ENCODE measurements around the gene AGBL4. TPM values are rescaled to one million over a fixed set of nuclear protein-coding genes. Genes with fewer than 3 reads are reported as not detected.

Gene AGBL4
- total and polyA plus RNA-seq, 11 donors = 0.40 to 1.4 (median 0.54) TPM; not detected in 3

- Histone ChIP-seq H3K27ac (no peak overlapping the region), H3K9me3 (no peaks in the 10 kb centered on the region), H3K4me1 (no peaks in the 10 kb centered on the region), H3K36me3 (no peaks in the 10 kb centered on the region), H3K4me3 (no peak overlapping the region), H3K27me3 (peaks cover 0 to 12% (median 0%) of the 10 kb centered on the region in 9 donors)
- intact Hi-C loops (cut with DNase I) = no loop called here
- TF ChIP-seq CTCF (IDR thresholded peaks at IDR 0.05) = no peak
- no peak for TF ChIP-seq POLR2A (IDR thresholded peaks at IDR 0.05)
- ATAC-seq (no peak), DNase-seq (no peak)
Measured at GRCh38 chr1:48908606-48909005, 1115.1 kb downstream of the AGBL4 start.

DNA sequence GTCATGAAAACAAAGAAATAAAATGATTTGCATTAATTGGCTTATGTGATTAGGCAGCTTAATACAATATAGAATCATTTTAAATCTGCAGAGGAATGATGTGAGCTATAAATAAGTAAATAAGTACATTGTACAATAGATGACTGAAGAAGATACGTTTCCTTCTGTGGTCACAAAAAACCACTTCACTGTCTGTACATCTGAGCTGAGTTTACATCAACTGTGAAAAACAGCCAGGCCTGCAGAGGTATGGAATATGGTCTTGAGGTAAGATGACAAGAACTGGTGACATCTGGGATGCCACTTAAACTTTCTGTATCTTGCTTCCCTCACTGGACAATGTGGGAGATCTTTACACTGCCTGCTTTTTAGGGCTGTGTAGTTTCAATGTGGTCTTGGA lies 1117.0 kb downstream of the AGBL4 start:
- TF ChIP-seq POLR2A (IDR thresholded peaks at IDR 0.05) (no peak), CTCF (IDR thresholded peaks at IDR 0.05) (no peak)
- ATAC-seq (no peak), DNase-seq (no peak)
- H3K27me3 ChIP-seq = peaks cover 0 to 10% (median 0%) of the 10 kb centered on the region in 9 donors
- intact Hi-C loops (cut with DNase I) = no loop called here
- H3K9me3 ChIP-seq = no peaks in the 10 kb centered on the region
- H3K27ac ChIP-seq = no peak overlapping the region
- WGBS, 4 donors = 56 to 79% (median 72%) methylated on average over 1 of the region's 1 CpG
- H3K36me3 ChIP-seq = no peaks in the 10 kb centered on the region
- H3K4me1 ChIP-seq = no peaks in the 10 kb centered on the region
- H3K4me3 ChIP-seq = no peak overlapping the region

DNA sequence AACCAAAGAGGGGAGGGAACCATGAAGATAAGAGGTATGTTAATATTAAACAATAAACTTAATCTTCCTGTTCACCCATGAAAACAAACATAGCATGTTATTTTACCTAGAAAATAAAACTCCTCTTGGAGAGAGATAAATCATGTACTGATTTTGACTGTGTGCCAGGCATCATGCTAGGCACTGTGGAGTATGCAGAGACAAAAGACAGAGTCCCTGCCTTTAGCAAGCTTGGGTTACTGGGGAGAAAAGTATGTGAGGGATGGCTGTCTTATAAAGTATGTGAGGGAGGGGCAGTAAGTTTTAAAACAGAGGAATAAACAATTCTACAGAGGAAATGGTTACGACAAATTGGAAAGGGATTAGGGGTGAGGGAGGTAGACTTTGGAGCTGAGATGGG lies 1117.6 kb downstream of the AGBL4 start:
- TF ChIP-seq POLR2A (IDR thresholded peaks at IDR 0.05) = no peak
- TF ChIP-seq CTCF (IDR thresholded peaks at IDR 0.05) = no peak
- no peak overlapping the region for H3K4me3 ChIP-seq
- ATAC-seq = no peak
- H3K27me3 ChIP-seq = peaks cover 0 to 6% (median 0%) of the 10 kb centered on the region in 9 donors
- H3K36me3 ChIP-seq = no peaks in the 10 kb centered on the region
- no peaks in the 10 kb centered on the region for H3K4me1 ChIP-seq
- H3K9me3 ChIP-seq = no peaks in the 10 kb centered on the region
- no peak overlapping the region for H3K27ac ChIP-seq
- intact Hi-C loops (cut with DNase I) = no loop called here
- WGBS, 4 donors = 67 to 73% (median 70%) methylated on average over 1 of the region's 1 CpG
- DNase-seq = no peak

- no peak for DNase-seq
- no peak overlapping the region for H3K27ac ChIP-seq
- no peaks in the 10 kb centered on the region for H3K4me1 ChIP-seq
- intact Hi-C loops (cut with DNase I) = no loop called here
- H3K4me3 ChIP-seq = no peak overlapping the region
- peaks cover 0 to 21% (median 0%) of the 10 kb centered on the region in 9 donors for H3K27me3 ChIP-seq
- 22 to 40% (median 29%) methylated on average over 1 of the region's 1 CpG for WGBS, 4 donors
- no peaks in the 10 kb centered on the region for H3K9me3 ChIP-seq
- no peak for ATAC-seq
- TF ChIP-seq CTCF (IDR thresholded peaks at IDR 0.05) (no peak), POLR2A (IDR thresholded peaks at IDR 0.05) (no peak)
- H3K36me3 ChIP-seq = no peaks in the 10 kb centered on the region
Measured at GRCh38 chr1:48903291-48903690, 1120.5 kb downstream of the AGBL4 start.

Data from heart left ventricle (tissue), 16 donors.